PC-9 (cell line): ENCODE results near the gene MELTF. TPM values are rescaled to one million over a fixed set of nuclear protein-coding genes. Genes with fewer than 3 reads are reported as not detected.

Experiments used
- BruUV-seq: library from RNA; stranded (reverse); fragments of 400-500 nt; replicated peaks from 2 replicates; lab custom pipeline; 2021; lab: Mats Ljungman, UMichigan
- CTCF ChIA-PET: fragments of 300-600 bp; sonication (Branson Sonifier 250); formaldehyde crosslinking; loops from one replicate; lab custom pipeline; 2022; ENCODE audit warnings: antibody characterized with exemption; lab: Charles Lee
- POLR2A ChIA-PET: fragments of 300-600 bp; sonication (Branson Sonifier 250); formaldehyde crosslinking; loops from one replicate; lab custom pipeline; 2022; ENCODE audit warnings: antibody characterized with exemption; ENCODE audit not compliant: unreplicated experiment; lab: Charles Lee
- DNase-seq, 2 experiments: peaks; one replicate each; pipeline versions ENCODE4 v3.0.0 to v3.0.0-alpha.2; 2015 to 2022; ENCODE audit warnings: mixed read lengths in 1 of 2
- H2AFZ ChIP-seq: fragments of 200-600 bp; sonication (generic); 2 replicates; pipeline ENCODE4 v1.8.1; 2017; ENCODE audit warnings: antibody characterized with exemption
- H3F3A ChIP-seq: fragments of 200-600 bp; sonication (generic); 2 replicates; pipeline ENCODE4 v1.8.1; 2017; ENCODE audit warnings: antibody characterized with exemption, mild to moderate bottlenecking, low read depth; ENCODE audit not compliant: insufficient read depth
- H3K27ac ChIP-seq: fragments of 200-600 bp; sonication (generic); 2 replicates; pipeline ENCODE4 v1.6.1; 2016; ENCODE audit warnings: mixed run types
- H3K27me3 ChIP-seq: fragments of 200-600 bp; sonication (generic); 2 replicates; pipeline ENCODE4 v1.6.1; 2016; ENCODE audit warnings: low read depth, mixed run types; ENCODE audit not compliant: insufficient read depth
- H3K36me3 ChIP-seq: fragments of 200-600 bp; sonication (generic); 2 replicates; pipeline ENCODE4 v1.6.1; 2016; ENCODE audit warnings: low read depth, mixed run types
- H3K4me1 ChIP-seq: fragments of 200-600 bp; sonication (generic); replicated peaks from 2 replicates; pipeline ENCODE4 v1.6.1; 2016; ENCODE audit warnings: mixed run types; ENCODE audit not compliant: insufficient read depth
- H3K4me2 ChIP-seq: fragments of 200-600 bp; sonication (generic); 2 replicates; pipeline ENCODE4 v1.6.1; 2017; ENCODE audit warnings: mixed run types
- H3K4me3 ChIP-seq: fragments of 200-600 bp; sonication (generic); 2 replicates; pipeline ENCODE4 v1.6.1; 2016; ENCODE audit warnings: mixed run types
- H3K79me2 ChIP-seq: fragments of 200-600 bp; sonication (generic); 2 replicates; pipeline ENCODE4 v1.6.1; 2017; ENCODE audit warnings: low read depth, mixed run types
- H3K9me2 ChIP-seq: fragments of 200-600 bp; sonication (generic); 2 replicates; pipeline ENCODE4 v1.8.1; 2017; ENCODE audit warnings: mild to moderate bottlenecking; ENCODE audit not compliant: insufficient read depth
- H3K9me3 ChIP-seq: fragments of 200-600 bp; sonication (generic); 2 replicates; pipeline ENCODE4 v1.8.1; 2016; ENCODE audit warnings: low read depth; ENCODE audit not compliant: insufficient read depth
- H4K20me1 ChIP-seq: fragments of 200-600 bp; sonication (generic); 2 replicates; pipeline ENCODE4 v1.8.1; 2017; ENCODE audit not compliant: insufficient read depth
- EZH2 ChIP-seq: fragments of 200-600 bp; sonication (generic); IDR thresholded peaks from 2 replicates; pipeline ENCODE4 v1.8.0; 2017; ENCODE audit warnings: antibody characterized with exemption, low read depth
- intact Hi-C: fragments of 100-400 bp; cut with micrococcal nuclease; formaldehyde crosslinking; loops from one replicate; pipeline ENCODE4 v1.10.0; 2022; ENCODE audit not compliant: unreplicated experiment
- total RNA-seq: library from RNA; stranded (reverse); gene quantifications from 2 replicates; pipeline ENCODE4 v1.2.3, GENCODE V29; 2021
- TF ChIP-seq, protein P1 (sequence below): fragments of 200-600 bp; sonication (generic); conservative IDR thresholded peaks from 2 replicates; pipeline ENCODE4 v1.6.1; 2017; ENCODE audit warnings: mixed run types, antibody characterized with exemption, mild to moderate bottlenecking, moderate library complexity

MELTF gene
- total RNA-seq, 1 experiment from 2014 or later, result 154 TPM

DNA sequence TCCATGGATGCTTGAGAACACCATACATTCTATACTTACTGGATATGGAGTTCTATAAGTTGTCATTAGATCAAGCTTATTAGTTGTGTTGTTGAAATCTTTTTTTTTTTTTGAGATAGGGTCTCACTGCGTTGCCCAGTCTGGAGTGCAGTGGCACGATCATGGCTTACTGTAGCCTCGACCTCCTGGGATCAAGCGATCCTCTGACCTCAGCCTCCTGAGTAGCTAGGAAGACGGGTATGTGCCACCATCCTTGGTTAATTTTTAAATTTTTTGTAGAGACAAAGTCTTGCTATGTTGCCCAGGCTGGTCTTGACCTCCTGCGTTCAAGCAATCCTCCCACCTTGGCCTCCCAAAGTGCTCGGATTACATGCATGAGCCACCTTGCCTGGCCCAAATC is 74.8 kb downstream of the MELTF start:
- Histone ChIP-seq H3F3A (0 out of 2 replicates have a peak, but pooled peaks cover 5% of the 10 kb centered on the region), H3K4me3 (no peak overlapping the region), H3K27ac (no peak overlapping the region), H3K27me3 (no peaks in the 10 kb centered on the region), H3K4me1 (no peaks in the 10 kb centered on the region), H3K36me3 (no peaks in the 10 kb centered on the region), H3K4me2 (no peak overlapping the region), H3K9me3 (no peaks in the 10 kb centered on the region), H3K79me2 (no peaks in the 10 kb centered on the region), H3K9me2 (no peaks in the 10 kb centered on the region), H4K20me1 (no peaks in the 10 kb centered on the region), H2AFZ (no peak overlapping the region)
- POLR2A ChIA-PET, result no interaction called here
- TF ChIP-seq EZH2, result no peak
- TF ChIP-seq, protein P1, sequence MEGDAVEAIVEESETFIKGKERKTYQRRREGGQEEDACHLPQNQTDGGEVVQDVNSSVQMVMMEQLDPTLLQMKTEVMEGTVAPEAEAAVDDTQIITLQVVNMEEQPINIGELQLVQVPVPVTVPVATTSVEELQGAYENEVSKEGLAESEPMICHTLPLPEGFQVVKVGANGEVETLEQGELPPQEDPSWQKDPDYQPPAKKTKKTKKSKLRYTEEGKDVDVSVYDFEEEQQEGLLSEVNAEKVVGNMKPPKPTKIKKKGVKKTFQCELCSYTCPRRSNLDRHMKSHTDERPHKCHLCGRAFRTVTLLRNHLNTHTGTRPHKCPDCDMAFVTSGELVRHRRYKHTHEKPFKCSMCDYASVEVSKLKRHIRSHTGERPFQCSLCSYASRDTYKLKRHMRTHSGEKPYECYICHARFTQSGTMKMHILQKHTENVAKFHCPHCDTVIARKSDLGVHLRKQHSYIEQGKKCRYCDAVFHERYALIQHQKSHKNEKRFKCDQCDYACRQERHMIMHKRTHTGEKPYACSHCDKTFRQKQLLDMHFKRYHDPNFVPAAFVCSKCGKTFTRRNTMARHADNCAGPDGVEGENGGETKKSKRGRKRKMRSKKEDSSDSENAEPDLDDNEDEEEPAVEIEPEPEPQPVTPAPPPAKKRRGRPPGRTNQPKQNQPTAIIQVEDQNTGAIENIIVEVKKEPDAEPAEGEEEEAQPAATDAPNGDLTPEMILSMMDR, result no peak
- no TSS peak for BruUV-seq
- intact Hi-C loops, result no loop called here
- no peak for DNase-seq
- CTCF ChIA-PET, result no interaction called here

Other genes starting within 250 kb of the MELTF start
- 52.3 and 60.9 TPM in 2 replicates for gene SENP5, start 161.9 kb downstream of the MELTF start, total RNA-seq
- gene NCBP2, start 87.3 kb downstream of the MELTF start, total RNA-seq, result 83.8 and 91.8 TPM in 2 replicates
- 2.1 and 5.6 TPM in 2 replicates for gene PIGZ, start 61.0 kb downstream of the MELTF start, total RNA-seq